Activated CD4-positive, CD25-positive, alpha-beta regulatory T cell (primary cell): ENCODE measurements around the gene MAP3K1.

Experiments
- DNase-seq, 4 experiments: peaks; one replicate each; lab custom pipeline; 2025; lab: John Stamatoyannopoulos, UW

MAP3K1 gene

GRCh38 chr5:56845904-56846480 is 30.6 kb downstream of the MAP3K1 start:
- no peak for DNase-seq

GRCh38 chr5:56848206-56848605 is 32.9 kb downstream of the MAP3K1 start:
- no peak for DNase-seq

GRCh38 chr5:56849671-56850070 is 34.3 kb downstream of the MAP3K1 start:
- DNase-seq, result no peak

- no peak for DNase-seq
Measured at GRCh38 chr5:56850423-56850822, 35.1 kb downstream of the MAP3K1 start.

- DNase-seq, result no peak
Measured at GRCh38 chr5:56851258-56851941, 36.1 kb downstream of the MAP3K1 start.

GRCh38 chr5:56852228-56853000 is 37.1 kb downstream of the MAP3K1 start:
- no peak for DNase-seq

GRCh38 chr5:56853698-56854097 is 38.3 kb downstream of the MAP3K1 start:
- DNase-seq, result no peak

GRCh38 chr5:56854920-56855319 is 39.6 kb downstream of the MAP3K1 start:
- DNase-seq, result no peak

- no peak for DNase-seq
Measured at GRCh38 chr5:56856541-56857178, 41.3 kb downstream of the MAP3K1 start.

- no peak for DNase-seq
Measured at GRCh38 chr5:56858777-56859442, 43.6 kb downstream of the MAP3K1 start.

- no peak for DNase-seq
Measured at GRCh38 chr5:56861893-56862485, 46.6 kb downstream of the MAP3K1 start.

- DNase-seq, result no peak
Measured at GRCh38 chr5:56862909-56863308, 47.6 kb downstream of the MAP3K1 start.

- no peak for DNase-seq
Measured at GRCh38 chr5:56871777-56872176, 56.4 kb downstream of the MAP3K1 start.

GRCh38 chr5:56873056-56873455 is 57.7 kb downstream of the MAP3K1 start:
- DNase-seq, result no peak

GRCh38 chr5:56876327-56876726 is 61.0 kb downstream of the MAP3K1 start:
- no peak for DNase-seq

- DNase-seq, result no peak
Measured at GRCh38 chr5:56881571-56881970, 66.2 kb downstream of the MAP3K1 start.

- no peak for DNase-seq
Measured at GRCh38 chr5:56893251-56893951, 78.1 kb downstream of the MAP3K1 start.

- no peak for DNase-seq
Measured at GRCh38 chr5:56896763-56897162, 81.4 kb downstream of the MAP3K1 start.

- no peak for DNase-seq
Measured at GRCh38 chr5:56898213-56898612, 82.9 kb downstream of the MAP3K1 start.

- DNase-seq, result no peak
Measured at GRCh38 chr5:56900395-56900794, 85.0 kb downstream of the MAP3K1 start.
